DND-41 (cell line): ENCODE measurements around the gene CDS1.
"Not testable (repeated sequence)": the region's sequence is repeated elsewhere in the genome, so short reads cannot be mapped to it uniquely, and the experiment has no call there.

ENCODE experiments used
- ATAC-seq: fragments of 200-7000 bp; cut with Tn5 transposase; 3 replicates; pipeline ENCODE4 v1.9.1; 2021; ENCODE audit warnings: low read depth; ENCODE audit not compliant: insufficient read depth
- DNase-seq: peaks from one replicate; pipeline ENCODE4 v3.0.0-alpha.2; 2020
- H2AFZ ChIP-seq: 2 replicates; pipeline ENCODE4 v1.6.0; 2012; ENCODE audit warnings: low read depth, low read length
- H3K27ac ChIP-seq: 2 replicates; pipeline ENCODE4 v1.5.1; 2012; ENCODE audit warnings: low read length, inconsistent platforms
- H3K27me3 ChIP-seq: fragments of 200-600 bp; sonication (generic); 2 replicates; pipeline ENCODE4 v1.6.0; 2012; ENCODE audit warnings: low read length, mild to moderate bottlenecking, inconsistent platforms; ENCODE audit not compliant: insufficient read depth, poor library complexity
- H3K36me3 ChIP-seq: 2 replicates; pipeline ENCODE4 v1.5.1; 2012; ENCODE audit warnings: low read length, inconsistent platforms; ENCODE audit not compliant: insufficient read depth
- H3K4me1 ChIP-seq: 2 replicates; pipeline ENCODE4 v1.5.1; 2012; ENCODE audit warnings: mild to moderate bottlenecking, low read length; ENCODE audit not compliant: insufficient read depth
- H3K4me2 ChIP-seq: 2 replicates; pipeline ENCODE4 v1.6.0; 2012; ENCODE audit warnings: mild to moderate bottlenecking, moderate library complexity, low read length, inconsistent platforms; ENCODE audit not compliant: insufficient read depth
- H3K4me3 ChIP-seq, 2 experiments: fragments of 200-600 bp in 1 of 2; shearing (Covaris generic) in 1 of 2; 2 replicates each; pipeline ENCODE4 v1.5.1; 2012 to 2016; ENCODE audit warnings: inconsistent platforms in 2 of 2, low read length in 2 of 2, mild to moderate bottlenecking in 2 of 2, low read depth in 1 of 2, moderate library complexity in 1 of 2
- H3K79me2 ChIP-seq: 2 replicates; pipeline ENCODE4 v1.6.0; 2012; ENCODE audit warnings: low read length, inconsistent platforms; ENCODE audit not compliant: insufficient read depth
- H3K9ac ChIP-seq: 2 replicates; pipeline ENCODE4 v1.6.0; 2012; ENCODE audit warnings: low read depth, mild to moderate bottlenecking, inconsistent platforms, low read length, moderate library complexity
- H3K9me3 ChIP-seq: 2 replicates; pipeline ENCODE4 v1.5.1; 2012; ENCODE audit warnings: low read length, moderate library complexity, mild to moderate bottlenecking, inconsistent platforms; ENCODE audit not compliant: insufficient read depth, severe bottlenecking
- H4K20me1 ChIP-seq: 2 replicates; pipeline ENCODE4 v1.6.0; 2012; ENCODE audit warnings: low read length; ENCODE audit not compliant: insufficient read depth
- EZH2 ChIP-seq: IDR thresholded peaks from 3 replicates; pipeline ENCODE4 v1.6.1; 2012; ENCODE audit warnings: borderline replicate concordance, low read depth, mild to moderate bottlenecking, moderate library complexity, low read length, inconsistent platforms; ENCODE audit not compliant: severe bottlenecking
- TF ChIP-seq, protein P1 (sequence below): IDR thresholded peaks from 2 replicates; pipeline ENCODE4 v1.5.1; 2012; ENCODE audit warnings: borderline replicate concordance, low read length, moderate library complexity, mild to moderate bottlenecking; ENCODE audit not compliant: poor library complexity, severe bottlenecking; ENCODE audit errors: extremely low read depth

The CDS1 gene

GRCh38 chr4:84582988-84583875 is at the start of gene CDS1:
Gene CDS1 (plus strand): TSS chr4:84583127. CDS start chr4:84583402, 275 bp downstream.
- Histone ChIP-seq H3K9me3 (no peaks in the 10 kb centered on the region), H3K27me3 (no peaks in the 10 kb centered on the region), H3K79me2 (no peaks in the 10 kb centered on the region), H3K9ac (no peak within 1 kb of the TSS), H3K4me3 (no peak within 1 kb of the TSS), H3K36me3 (no peaks in the 10 kb centered on the region), H2AFZ (no peak within 1 kb of the TSS), H3K27ac (no peak within 1 kb of the TSS), H3K4me1 (no peaks in the 10 kb centered on the region), H4K20me1 (no peaks in the 10 kb centered on the region), H3K4me2 (no peak within 1 kb of the TSS)
- no peak for ATAC-seq
- no peak for DNase-seq
- no peak for TF ChIP-seq EZH2

DNA sequence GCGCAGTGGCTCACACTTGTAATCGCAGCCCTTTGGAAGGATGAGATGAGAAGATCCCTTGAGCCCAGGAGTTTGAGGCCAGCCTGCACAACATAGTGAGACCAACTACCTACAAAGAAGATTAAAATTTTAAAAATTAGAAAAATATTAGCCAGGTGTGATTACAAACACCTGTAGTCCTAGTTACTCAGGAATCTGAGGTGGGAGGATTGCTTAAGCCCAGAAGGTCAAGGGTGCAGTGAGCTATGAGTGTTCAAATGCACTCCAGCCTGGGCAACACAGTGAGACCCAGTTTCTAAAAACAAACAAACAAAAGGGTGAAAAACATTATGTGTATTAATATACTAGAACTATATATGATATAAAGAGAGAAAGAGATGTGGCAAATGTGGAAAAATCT is 47.0 kb upstream of the CDS1 start:
- ATAC-seq = no peak
- TF ChIP-seq EZH2 = no peak
- TF ChIP-seq, protein P1, sequence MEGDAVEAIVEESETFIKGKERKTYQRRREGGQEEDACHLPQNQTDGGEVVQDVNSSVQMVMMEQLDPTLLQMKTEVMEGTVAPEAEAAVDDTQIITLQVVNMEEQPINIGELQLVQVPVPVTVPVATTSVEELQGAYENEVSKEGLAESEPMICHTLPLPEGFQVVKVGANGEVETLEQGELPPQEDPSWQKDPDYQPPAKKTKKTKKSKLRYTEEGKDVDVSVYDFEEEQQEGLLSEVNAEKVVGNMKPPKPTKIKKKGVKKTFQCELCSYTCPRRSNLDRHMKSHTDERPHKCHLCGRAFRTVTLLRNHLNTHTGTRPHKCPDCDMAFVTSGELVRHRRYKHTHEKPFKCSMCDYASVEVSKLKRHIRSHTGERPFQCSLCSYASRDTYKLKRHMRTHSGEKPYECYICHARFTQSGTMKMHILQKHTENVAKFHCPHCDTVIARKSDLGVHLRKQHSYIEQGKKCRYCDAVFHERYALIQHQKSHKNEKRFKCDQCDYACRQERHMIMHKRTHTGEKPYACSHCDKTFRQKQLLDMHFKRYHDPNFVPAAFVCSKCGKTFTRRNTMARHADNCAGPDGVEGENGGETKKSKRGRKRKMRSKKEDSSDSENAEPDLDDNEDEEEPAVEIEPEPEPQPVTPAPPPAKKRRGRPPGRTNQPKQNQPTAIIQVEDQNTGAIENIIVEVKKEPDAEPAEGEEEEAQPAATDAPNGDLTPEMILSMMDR = no peak

DNA sequence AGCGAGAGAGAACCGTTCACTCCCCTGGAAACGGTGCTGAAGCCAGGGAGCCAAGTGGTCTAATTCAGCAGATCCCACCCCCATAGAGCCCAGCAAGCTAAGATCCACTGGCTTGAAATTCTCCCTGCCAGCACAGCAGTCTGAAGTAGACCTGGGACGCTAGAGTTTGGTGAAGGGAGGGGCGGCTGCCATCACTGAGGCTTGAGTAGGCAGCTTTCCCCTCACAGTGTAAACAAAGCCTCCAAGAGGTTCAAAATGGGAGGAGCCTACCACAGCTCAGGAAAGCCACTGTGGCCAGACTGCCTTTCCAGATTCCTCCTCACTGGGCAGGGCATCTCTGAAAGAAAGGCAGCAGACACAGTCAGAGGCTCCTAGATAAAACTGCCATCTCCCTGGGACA is 37.8 kb upstream of the CDS1 start:
- Histone ChIP-seq H3K4me3 (no peak overlapping the region), H3K27me3 (no peaks in the 10 kb centered on the region), H3K79me2 (no peaks in the 10 kb centered on the region), H3K9me3 (no peaks in the 10 kb centered on the region), H4K20me1 (no peaks in the 10 kb centered on the region), H3K36me3 (no peaks in the 10 kb centered on the region), H2AFZ (no peak overlapping the region), H3K27ac (no peak overlapping the region), H3K9ac (no peak overlapping the region), H3K4me2 (no peak overlapping the region), H3K4me1 (no peaks in the 10 kb centered on the region)
- no peak for DNase-seq
- TF ChIP-seq, protein P1 = no peak
- no peak for TF ChIP-seq EZH2
- no peak for ATAC-seq

More for the DNA sequence above, 47.0 kb upstream of the CDS1 start:
- H3K27me3 ChIP-seq = no peaks in the 10 kb centered on the region
- no peak overlapping the region for H3K4me2 ChIP-seq
- H3K9me3 ChIP-seq = no peaks in the 10 kb centered on the region
- DNase-seq = no peak
- H3K27ac ChIP-seq = no peak overlapping the region
- H2AFZ ChIP-seq = no peak overlapping the region
- H4K20me1 ChIP-seq = no peaks in the 10 kb centered on the region
- H3K36me3 ChIP-seq = no peaks in the 10 kb centered on the region
- no peak overlapping the region for H3K4me3 ChIP-seq
- H3K4me1 ChIP-seq = peaks cover 1% of the 10 kb centered on the region; the same call in 1 of the 2 replicates
- H3K9ac ChIP-seq = no peak overlapping the region
- no peaks in the 10 kb centered on the region for H3K79me2 ChIP-seq

DNA sequence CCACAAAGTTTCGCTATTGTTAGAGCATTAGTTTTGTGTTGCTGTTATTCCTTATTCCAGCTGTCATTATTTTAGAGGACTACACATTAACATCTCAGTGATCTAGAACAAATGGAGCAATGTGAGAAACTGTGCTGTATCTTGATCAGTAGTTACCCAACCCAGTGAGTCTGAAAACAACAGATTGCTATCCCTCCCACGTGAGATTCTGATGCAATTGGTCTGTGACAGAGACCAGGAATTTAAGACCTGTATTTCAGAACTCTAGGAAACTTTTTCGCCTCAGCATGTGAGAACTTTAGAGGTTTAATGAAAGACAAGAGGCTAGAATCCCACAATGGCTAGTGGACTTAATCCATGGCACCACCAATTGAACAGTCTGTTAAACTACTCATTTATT is 35.7 kb upstream of the CDS1 start:
- no peak overlapping the region for H2AFZ ChIP-seq
- H3K79me2 ChIP-seq = no peaks in the 10 kb centered on the region
- no peak overlapping the region for H3K27ac ChIP-seq
- DNase-seq (no peak), ATAC-seq (no peak)
- no peak overlapping the region for H3K4me3 ChIP-seq
- H3K27me3 ChIP-seq = no peaks in the 10 kb centered on the region
- H3K4me1 ChIP-seq = no peaks in the 10 kb centered on the region
- no peak overlapping the region for H3K9ac ChIP-seq
- H3K36me3 ChIP-seq = no peaks in the 10 kb centered on the region
- TF ChIP-seq, protein P1 = no peak
- no peak for TF ChIP-seq EZH2
- no peaks in the 10 kb centered on the region for H4K20me1 ChIP-seq
- H3K4me2 ChIP-seq = no peak overlapping the region
- no peaks in the 10 kb centered on the region for H3K9me3 ChIP-seq

GRCh38 chr4:84549191-84549590 is 33.7 kb upstream of the CDS1 start:
- H3K9ac ChIP-seq, DNase-seq, H2AFZ ChIP-seq, ATAC-seq, H3K36me3 ChIP-seq, H3K79me2 ChIP-seq, H3K27ac ChIP-seq, H3K4me3 ChIP-seq, H3K9me3 ChIP-seq, H3K27me3 ChIP-seq, H3K4me1 ChIP-seq, H4K20me1 ChIP-seq, H3K4me2 ChIP-seq: not testable (repeated sequence)
